Hepatic stellate cell (primary cell): ENCODE data around the gene CEACAM3.
"Not testable (repeated sequence)": the region's sequence is repeated elsewhere in the genome, so short reads cannot be mapped to it uniquely, and the experiment has no call there.

Experiments used
- DNase-seq: peaks from one replicate; pipeline ENCODE4 v3.0.0; 2011; ENCODE audit warnings: low spot score

The CEACAM3 gene

DNA sequence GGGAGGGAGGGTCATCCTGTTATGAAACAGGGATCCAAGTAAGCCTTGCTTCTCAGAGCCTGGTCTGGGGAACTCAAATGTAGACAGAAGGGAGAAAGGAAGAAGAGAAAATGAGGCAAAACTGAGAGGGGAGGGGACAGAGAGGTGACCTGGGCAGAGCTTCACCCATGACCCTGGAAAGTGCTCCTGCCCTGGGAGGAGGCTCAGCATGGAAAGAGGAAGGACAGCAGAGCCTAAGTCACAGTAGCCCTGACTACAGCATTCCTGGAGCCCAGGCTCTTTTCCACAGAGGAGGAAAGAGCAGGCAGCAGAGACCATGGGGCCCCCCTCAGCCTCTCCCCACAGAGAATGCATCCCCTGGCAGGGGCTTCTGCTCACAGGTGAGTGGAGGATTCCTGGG is at the start of gene CEACAM3:
Gene CEACAM3, plus strand, starts transcription at position 226 of the 400 bp plus-strand sequence. Its CDS starts 91 bp downstream, at position 317.
- DNase-seq, result no peak

DNA sequence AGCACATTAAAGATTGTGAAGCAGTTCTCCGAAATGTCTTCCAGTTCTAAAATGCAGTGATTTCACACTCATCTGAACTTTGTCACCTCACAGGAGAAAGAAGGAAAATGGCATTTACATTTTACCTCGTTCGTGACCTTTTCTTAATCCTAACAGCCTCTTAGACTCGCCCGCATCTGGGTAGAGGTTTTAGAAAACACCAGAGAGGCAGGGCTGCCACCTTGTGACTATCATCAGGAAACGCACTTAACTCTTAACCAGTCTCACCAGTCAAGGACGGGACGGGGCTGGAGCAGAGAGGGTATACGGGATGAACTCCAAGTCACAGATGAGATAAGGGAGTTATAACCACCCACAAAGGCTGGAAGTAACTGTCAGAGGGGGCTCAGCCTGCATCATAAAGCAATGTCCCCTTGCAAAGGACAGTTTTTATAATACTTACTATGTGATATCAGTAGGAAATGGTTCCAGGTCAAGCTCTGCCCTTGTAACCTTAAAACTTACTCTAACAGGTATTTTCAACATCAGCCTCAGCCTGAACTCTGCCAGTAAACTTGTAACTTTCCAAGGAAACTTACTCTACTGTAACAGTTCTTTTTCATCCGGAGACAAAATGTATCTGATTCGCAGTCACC is 49.7 kb upstream of the CEACAM3 start:
- peak; percentile 36 for DNase-seq

- no peak for DNase-seq
Measured at GRCh38 chr19:41748012-41748411, 48.4 kb upstream of the CEACAM3 start.

GRCh38 chr19:41750248-41751134 is 45.9 kb upstream of the CEACAM3 start:
- not testable (repeated sequence) for DNase-seq

GRCh38 chr19:41753159-41753558 is 43.2 kb upstream of the CEACAM3 start:
- DNase-seq, result peak; percentile 15

DNA sequence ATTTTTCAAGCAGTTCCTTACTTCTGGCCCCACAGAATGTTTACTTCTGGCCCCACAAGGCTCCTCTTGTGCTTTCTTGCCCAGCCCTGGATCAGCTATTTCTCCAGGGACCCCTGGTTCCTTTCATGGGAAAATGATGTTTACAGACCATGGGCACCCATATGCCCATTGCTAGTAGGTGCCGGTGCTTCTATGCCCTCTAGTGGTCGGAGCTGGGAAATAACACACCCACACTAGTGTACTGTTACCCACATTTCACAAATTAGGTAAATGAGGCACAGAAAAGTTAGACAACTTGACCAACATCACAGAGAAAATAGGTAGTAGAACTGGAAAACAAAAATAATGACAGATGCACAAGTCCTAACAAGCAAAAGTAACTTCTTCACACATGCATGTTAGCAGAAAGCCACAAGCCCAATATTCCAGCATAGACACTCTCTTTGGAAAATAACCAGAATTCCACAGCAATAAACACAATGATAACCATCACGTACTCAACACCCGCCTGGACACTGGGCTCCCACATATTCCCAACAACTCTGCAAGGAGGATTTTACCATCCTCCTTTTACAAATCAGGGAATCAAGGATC is 42.4 kb upstream of the CEACAM3 start:
- no peak for DNase-seq

DNA sequence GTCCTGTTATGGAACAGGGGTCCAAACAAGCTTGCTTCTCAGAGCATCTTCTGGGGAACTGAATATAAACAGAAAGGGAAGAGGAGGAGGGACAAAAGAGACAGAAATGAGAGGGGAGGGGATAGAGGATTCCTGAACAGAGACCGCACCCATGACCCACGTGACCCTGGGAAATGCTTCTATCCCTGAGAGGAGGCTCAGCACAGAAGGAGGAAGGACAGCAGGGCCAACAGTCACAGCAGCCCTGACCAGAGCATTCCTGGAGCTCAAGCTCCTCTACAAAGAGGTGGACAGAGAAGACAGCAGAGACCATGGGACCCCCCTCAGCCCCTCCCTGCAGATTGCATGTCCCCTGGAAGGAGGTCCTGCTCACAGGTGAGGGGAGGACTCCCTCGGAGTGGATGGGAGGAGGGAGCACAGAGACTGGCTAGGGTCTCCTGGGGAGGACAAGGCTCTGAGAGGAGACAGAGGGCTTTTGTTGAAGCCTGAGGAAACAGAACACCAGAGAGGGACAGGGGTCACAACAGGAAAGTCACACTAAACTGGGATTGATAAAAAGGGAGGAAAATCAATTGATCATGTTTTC is 41.0 kb upstream of the CEACAM3 start, which contains the start of gene CEACAM6:
Gene CEACAM6, plus strand, starts transcription at position 203 of the 586 bp plus-strand sequence. Its CDS starts 109 bp downstream, at position 312.
- DNase-seq, result no peak

- no peak for DNase-seq
Measured at GRCh38 chr19:41758846-41759245, 37.5 kb upstream of the CEACAM3 start.

DNA sequence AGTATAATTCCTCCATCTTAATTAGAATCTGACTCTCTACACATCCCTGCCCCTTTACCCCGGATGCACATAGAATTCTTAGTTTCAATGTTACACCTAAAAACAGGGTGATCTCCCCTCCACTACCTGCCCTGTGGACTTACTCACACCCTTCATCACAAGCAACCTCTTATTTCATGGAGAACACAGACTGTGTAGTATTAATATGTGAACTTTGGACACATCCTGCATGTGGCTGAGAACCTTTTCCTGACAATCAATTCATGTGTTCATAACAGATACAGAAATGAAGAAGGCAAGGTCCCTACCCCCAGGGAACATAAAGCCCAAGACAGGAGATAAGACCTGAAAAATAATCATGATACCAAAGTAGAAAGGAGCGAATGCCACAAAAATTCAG is 29.3 kb upstream of the CEACAM3 start:
- DNase-seq, result no peak

GRCh38 chr19:41768105-41768504 is 28.3 kb upstream of the CEACAM3 start:
- not testable (repeated sequence) for DNase-seq

DNA sequence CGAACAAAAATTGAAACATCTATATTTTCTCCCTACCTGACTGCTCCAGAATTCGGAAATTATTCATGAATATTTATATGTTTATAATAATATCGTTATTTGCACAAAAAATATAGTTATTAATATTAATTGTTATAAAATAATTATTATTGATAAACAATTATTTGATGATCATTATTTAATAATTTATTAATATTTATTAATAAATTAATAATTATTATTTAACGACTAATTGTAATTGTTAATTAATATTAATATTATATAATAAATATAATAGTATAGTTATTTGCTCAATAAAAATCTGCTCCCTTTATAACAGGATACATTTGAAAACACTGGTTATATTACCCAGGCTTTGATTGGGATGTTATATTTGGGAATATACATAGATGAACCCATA is 26.8 kb upstream of the CEACAM3 start:
- no peak for DNase-seq

DNA sequence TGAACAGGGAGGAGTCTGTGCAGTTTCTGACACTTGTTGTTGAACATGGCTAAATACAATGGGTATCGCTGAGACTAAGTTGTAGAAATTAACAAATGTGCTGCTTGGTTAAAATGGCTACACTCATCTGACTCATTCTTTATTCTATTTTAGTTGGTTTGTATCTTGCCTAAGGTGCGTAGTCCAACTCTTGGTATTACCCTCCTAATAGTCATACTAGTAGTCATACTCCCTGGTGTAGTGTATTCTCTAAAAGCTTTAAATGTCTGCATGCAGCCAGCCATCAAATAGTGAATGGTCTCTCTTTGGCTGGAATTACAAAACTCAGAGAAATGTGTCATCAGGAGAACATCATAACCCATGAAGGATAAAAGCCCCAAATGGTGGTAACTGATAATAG is 25.0 kb upstream of the CEACAM3 start:
- no peak for DNase-seq

- no peak for DNase-seq
Measured at GRCh38 chr19:41774515-41774980, 21.8 kb upstream of the CEACAM3 start.

DNA sequence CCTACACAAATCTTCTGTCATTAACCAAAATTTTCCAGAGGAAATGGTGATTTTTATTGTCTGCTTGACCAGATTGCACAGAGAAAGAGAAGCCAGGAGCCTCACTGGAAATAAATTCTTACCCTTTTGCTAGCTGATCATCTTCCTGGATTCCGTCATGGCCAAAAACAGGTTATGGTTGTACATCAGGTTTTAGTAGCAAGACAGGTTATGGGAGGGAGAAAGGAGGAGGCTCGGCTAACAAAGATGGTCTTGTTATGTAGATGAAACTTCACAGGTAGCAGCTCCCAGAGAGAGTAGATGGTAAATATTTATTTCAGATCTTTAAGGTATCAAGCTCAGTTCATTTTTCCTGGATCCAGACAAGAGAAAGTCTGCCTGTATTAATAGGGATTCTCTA is 19.7 kb upstream of the CEACAM3 start:
- no peak for DNase-seq

DNA sequence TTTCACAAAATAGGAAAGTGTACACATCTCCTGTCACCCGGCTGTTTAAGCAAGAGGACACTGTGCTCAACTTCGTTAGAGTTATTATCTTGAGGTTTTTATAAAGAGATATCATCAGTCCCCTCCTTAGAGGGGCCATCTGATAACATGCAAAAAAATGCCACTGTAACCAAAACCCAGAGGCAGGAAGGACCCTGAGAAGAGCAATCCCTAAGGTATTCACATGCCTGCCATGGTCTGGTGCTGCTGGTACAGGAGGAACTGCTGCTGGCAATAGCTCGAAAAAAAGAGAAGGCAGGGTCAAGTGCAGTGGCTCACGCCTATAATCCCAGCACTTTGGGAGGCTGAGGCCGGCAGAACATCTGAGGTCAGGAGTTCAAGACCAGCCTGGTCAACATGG is 12.8 kb upstream of the CEACAM3 start:
- DNase-seq, result no peak

DNA sequence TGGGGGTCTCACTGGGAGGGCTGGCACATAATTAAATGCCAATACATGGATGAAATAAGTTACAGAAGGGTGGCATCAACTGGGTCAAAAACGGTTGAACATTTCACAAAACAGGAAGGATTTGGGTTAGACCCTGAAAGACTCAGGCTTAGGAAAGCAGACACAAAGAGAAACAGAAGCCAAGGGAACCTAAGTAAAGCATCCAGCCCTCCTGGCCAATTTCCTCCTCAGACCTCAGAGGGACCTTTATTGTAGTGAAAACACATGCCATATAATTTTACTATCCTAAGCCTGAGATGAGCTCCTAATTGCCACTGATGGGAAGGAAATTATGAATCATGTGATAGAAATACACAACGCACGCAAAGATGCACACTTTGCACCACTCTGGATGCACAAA is 12.1 kb upstream of the CEACAM3 start:
- DNase-seq, result no peak

GRCh38 chr19:41784743-41785142 is 11.6 kb upstream of the CEACAM3 start:
- DNase-seq, result no peak

DNA sequence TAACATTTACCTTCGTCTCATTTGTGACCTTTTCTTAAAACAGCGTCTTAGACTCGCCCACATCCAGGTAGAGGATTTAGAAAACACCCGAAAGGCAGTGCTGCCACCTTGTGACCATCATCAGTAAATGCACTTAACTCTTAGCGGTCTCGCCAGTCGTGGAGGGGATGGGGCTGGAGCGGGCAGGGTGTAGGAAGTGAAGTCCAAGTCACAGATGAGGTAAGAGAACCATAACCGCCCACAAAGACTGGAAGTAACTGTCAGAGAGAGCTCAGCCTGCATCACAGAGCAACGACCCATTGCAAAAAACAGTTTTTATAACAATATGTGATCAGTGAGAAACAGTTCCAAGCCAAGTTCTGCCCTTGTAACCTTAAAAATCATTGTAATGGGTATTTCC is 10.7 kb upstream of the CEACAM3 start:
- DNase-seq, result peak; percentile 70

- DNase-seq, result no peak
Measured at GRCh38 chr19:41787055-41787454, 9.3 kb upstream of the CEACAM3 start.

GRCh38 chr19:41788518-41788917 is 7.9 kb upstream of the CEACAM3 start:
- DNase-seq, result not testable (repeated sequence)

DNA sequence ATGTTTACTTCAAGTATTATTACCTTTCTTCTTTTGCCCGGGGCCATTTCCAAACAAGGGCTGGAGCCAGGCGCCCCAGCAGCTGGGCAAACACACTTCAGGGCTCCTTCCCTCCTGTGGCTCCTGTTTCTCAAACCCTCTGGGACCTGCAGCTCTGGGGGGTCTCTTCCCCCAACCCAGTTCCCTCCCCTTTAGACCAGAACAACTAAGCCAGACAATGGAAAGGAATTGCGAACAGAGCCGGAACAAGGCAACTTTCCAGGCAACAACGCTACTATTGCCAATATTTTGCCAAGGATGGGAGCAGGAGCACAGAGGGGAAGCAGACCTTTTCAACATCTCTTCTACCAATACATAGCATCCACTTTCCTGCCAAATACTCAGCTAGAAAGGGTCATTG is 7.3 kb upstream of the CEACAM3 start:
- not testable (repeated sequence) for DNase-seq
